Posterior cingulate gyrus (tissue), 11 donors: ENCODE results near the gene LRP1B.

Source experiments
- DNase-seq, 10 donors: peaks; one replicate each; pipeline versions ENCODE4 v3.0.0 to v3.0.0-alpha.2; 2020 to 2021; ENCODE audit warnings: mixed read lengths in 3 of 10
- intact Hi-C: fragments of 100-400 bp; cut with DNase I; formaldehyde crosslinking; loops from one replicate; pipeline ENCODE4 v1.15.1; 2023

LRP1B gene

GRCh38 chr2:142042536-142043199 is 88.1 kb downstream of the LRP1B start:
- intact Hi-C loops = no loop called here
- no peak for DNase-seq

GRCh38 chr2:142041996-142042395 is 88.8 kb downstream of the LRP1B start:
- intact Hi-C loops = no loop called here
- no peak for DNase-seq

- no peak for DNase-seq
- intact Hi-C loops = no loop called here
These were observed 89.7 kb downstream of the LRP1B start for GRCh38 chr2:142041105-142041504.

GRCh38 chr2:142040556-142040955 is 90.3 kb downstream of the LRP1B start:
- DNase-seq = no peak
- intact Hi-C loops = no loop called here

GRCh38 chr2:142038826-142039225 is 92.0 kb downstream of the LRP1B start:
- intact Hi-C loops = no loop called here
- no peak for DNase-seq

- peak in 2 of 10 donors; percentile 7 to 8 for DNase-seq
- intact Hi-C loops = no loop called here
These were observed 93.1 kb downstream of the LRP1B start for GRCh38 chr2:142037744-142038143.

DNA sequence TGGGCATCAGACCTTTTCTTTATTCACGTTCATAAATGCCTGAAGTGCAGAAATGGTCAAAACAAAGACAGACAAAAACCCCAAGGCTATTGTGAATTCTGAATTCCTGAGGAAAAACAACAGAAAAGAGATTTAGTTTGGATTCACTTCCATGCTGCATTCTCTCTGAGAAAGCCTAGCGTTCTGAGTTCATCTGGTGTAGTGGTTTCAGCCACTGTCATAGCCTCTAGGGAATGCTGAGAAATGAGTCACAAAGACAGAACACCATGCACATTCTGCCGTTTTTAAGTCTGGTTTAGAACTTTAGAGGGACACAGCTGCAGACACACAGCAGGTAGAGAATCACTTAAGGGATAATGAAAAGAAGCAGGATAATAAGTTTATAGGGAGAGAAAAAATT is 93.8 kb downstream of the LRP1B start:
- intact Hi-C loops = no loop called here
- DNase-seq = no peak

- intact Hi-C loops = no loop called here
These were observed 97.4 kb downstream of the LRP1B start for GRCh38 chr2:142033393-142033792.

GRCh38 chr2:142031656-142032055 is 99.2 kb downstream of the LRP1B start:
- intact Hi-C loops = no loop called here
- DNase-seq = no peak

More at GRCh38 chr2:142033393-142033792, 97.4 kb downstream of the LRP1B start:
- no peak for DNase-seq

- DNase-seq = no peak
- intact Hi-C loops = no loop called here
These were observed 100.1 kb downstream of the LRP1B start for GRCh38 chr2:142030735-142031134.

DNA sequence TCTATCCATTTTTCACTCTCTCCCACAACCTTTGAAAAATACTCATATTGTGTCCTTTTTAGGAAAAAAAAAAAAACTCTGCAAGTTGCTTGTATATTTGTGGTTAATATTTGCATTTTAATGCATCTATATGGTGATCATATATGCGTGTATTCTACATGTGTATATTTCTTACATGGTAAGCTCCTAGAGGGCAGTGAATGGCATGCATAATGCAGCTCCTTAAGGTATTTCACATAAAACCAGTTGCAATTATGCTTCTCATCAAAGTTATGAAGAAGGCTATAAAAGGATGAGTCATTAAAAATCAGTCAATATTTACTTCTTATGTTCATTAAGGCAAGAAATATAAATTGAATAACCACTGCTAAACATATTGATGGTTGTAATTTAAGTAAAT is 100.8 kb downstream of the LRP1B start:
- intact Hi-C loops = no loop called here
- DNase-seq = no peak

- no peak for DNase-seq
- intact Hi-C loops = no loop called here
These were observed 105.4 kb downstream of the LRP1B start for GRCh38 chr2:142025394-142025793.

DNA sequence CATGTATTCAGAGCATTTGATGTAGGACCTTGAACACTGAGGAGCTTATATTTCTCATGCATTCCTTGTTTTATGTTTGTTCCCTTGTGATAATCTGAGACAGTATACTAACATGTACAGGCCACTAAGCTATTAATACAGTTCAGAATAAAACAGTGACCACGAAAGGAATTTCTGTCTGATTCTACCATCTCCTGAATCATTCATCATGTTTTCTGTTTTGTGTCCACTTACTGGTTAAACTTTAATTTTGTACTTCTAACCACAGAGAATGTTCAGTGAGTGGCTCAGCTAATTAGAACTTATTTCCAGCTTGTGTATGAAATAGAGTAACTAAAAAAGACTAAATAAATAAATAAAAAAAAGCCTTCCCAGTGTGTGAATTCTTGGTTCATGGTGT is 110.4 kb downstream of the LRP1B start:
- intact Hi-C loops = no loop called here
- no peak for DNase-seq

DNA sequence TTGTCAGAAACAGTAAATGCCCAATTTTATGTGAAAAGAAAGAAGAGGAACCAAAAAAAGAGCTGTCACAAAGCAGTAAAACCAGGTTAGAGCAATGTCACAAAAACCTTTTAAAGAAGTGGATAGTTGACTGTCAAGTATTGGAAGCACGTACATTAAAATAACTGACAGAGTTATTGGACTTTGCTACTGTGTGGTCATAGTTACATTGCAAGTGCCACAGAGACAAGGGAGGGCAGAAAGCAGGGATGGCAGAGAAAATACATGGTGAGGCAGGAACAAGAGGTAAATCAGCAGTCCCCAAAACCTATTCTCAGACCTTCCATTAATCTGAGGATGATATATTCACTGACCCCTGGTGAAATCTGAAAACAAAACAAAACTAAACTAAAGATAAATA is 116.3 kb downstream of the LRP1B start:
- DNase-seq = no peak
- intact Hi-C loops = no loop called here

GRCh38 chr2:142012797-142013196 is 118.0 kb downstream of the LRP1B start:
- no peak for DNase-seq
- intact Hi-C loops = no loop called here

- DNase-seq = peak in 1 of 10 donors; percentile 62
- intact Hi-C loops = no loop called here
These were observed 120.1 kb downstream of the LRP1B start for GRCh38 chr2:142010477-142011270.

DNA sequence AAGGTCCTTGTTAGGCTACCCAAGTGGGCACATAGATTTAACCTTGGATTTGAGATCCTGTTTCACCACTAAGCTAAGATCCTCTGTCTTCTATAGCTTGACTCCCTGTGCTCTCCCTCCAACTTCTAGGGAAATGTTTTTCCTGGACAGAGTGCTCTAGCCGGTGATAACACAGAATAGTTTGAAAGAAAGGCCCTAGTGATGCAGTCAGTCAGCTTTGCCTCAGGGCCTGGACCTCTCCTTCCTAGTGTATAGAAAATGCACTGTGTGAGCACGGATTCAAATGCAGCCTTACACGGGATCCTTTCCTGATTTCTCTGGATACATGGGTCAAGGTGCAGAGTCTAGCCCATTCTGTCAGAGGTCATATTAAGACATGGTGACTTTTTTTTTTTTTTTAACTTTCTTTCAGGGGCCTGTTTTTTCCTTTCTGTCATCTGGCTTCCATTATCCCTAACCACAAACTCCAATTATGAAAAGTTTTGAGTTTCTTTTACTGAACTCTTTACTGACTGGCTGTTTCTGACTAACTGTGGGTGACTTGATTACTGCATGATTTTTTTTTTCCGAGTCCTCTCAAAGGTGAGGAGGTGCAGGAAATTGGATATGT is 122.6 kb downstream of the LRP1B start:
- no peak for DNase-seq

GRCh38 chr2:141994066-141994465 is 136.8 kb downstream of the LRP1B start:
- intact Hi-C loops = no loop called here
- no peak for DNase-seq

More for the DNA sequence above, 122.6 kb downstream of the LRP1B start:
- intact Hi-C loops = no loop called here

DNA sequence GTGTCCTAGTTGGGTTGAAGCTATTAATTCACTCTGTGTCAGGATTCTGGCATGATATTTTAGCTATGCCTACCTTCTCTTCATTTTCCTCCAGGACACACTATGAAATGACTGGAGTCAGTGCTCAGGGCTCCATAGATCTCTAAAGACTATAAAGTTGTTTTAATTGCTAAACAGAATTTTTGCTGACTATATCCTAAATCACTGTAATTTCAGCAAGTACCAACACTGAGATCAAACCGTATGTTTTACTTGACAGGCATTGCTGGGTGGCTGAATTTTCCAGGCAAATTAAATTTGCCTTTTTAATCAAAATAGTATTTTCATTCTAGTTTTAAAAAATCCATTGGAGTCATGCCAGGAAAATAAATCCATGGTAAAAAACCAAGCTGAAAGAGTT is 138.1 kb downstream of the LRP1B start:
- intact Hi-C loops = no loop called here
- no peak for DNase-seq

GRCh38 chr2:141968433-141968832 is 162.4 kb downstream of the LRP1B start:
- intact Hi-C loops = no loop called here
- no peak for DNase-seq

GRCh38 chr2:141967980-141968379 is 162.8 kb downstream of the LRP1B start:
- intact Hi-C loops = no loop called here
- DNase-seq = no peak

DNA sequence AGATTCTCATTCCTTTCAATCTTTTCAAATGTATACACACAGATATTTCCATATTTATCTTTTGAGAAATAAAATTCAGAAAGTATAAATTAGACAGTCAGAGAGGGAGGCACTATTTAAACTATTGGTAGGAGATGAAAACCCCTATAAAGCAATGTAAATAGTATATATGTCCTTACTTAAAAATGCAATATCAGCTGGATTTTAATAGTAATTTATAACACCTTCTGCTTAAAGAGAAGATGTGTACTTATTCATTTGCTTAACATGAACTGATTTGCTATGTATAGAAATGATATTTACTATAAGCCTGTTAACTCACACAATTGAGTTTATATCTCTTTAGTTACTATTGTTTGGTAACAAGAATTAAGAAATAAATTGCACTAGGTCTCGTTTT is 163.3 kb downstream of the LRP1B start:
- no peak for DNase-seq
- intact Hi-C loops = no loop called here
